Measurements from ENCODE around the gene CD300LG. TPM values are rescaled to one million over a fixed set of nuclear protein-coding genes. Genes with fewer than 3 reads are reported as not detected.

CD300LG gene
- total RNA-seq, 1 experiment from 2014 or later = not detected

GRCh38 chr17:43830510-43831140 lies 16.4 kb upstream of the CD300LG start:
- H3K27me3 ChIP-seq (ENCODE audit: insufficient read depth, low read length) = no peaks in the 10 kb centered on the region
- no TSS peak for BruUV-seq (replicated peaks)
- TF ChIP-seq ZNF274 (IDR thresholded peaks at IDR 0.05; ENCODE audit: low read depth, low read length) (no peak), EZH2 (IDR thresholded peaks at IDR 0.05) (no peak), CBX3 (IDR thresholded peaks at IDR 0.05; ENCODE audit: low read depth) (no peak), ZFX (IDR thresholded peaks at IDR 0.05) (no peak), MAX (IDR thresholded peaks at IDR 0.05) (no peak), POLR2A (IDR thresholded peaks at IDR 0.05; ENCODE audit: borderline replicate concordance, extremely low read depth, insufficient read depth, insufficient read length) (no peak), SRF (IDR thresholded peaks at IDR 0.05; ENCODE audit: low read depth) (no peak), ATF3 (IDR thresholded peaks at IDR 0.05) (no peak), ELF1 (IDR thresholded peaks at IDR 0.05; ENCODE audit: borderline replicate concordance, low read depth) (no peak), TCF7L2 (IDR thresholded peaks at IDR 0.05; ENCODE audit: borderline replicate concordance, extremely low read depth, insufficient read depth, insufficient read length) (no peak), SP1 (IDR thresholded peaks at IDR 0.05; ENCODE audit: low read depth) (no peak)
- TF ChIP-seq, protein P1, sequence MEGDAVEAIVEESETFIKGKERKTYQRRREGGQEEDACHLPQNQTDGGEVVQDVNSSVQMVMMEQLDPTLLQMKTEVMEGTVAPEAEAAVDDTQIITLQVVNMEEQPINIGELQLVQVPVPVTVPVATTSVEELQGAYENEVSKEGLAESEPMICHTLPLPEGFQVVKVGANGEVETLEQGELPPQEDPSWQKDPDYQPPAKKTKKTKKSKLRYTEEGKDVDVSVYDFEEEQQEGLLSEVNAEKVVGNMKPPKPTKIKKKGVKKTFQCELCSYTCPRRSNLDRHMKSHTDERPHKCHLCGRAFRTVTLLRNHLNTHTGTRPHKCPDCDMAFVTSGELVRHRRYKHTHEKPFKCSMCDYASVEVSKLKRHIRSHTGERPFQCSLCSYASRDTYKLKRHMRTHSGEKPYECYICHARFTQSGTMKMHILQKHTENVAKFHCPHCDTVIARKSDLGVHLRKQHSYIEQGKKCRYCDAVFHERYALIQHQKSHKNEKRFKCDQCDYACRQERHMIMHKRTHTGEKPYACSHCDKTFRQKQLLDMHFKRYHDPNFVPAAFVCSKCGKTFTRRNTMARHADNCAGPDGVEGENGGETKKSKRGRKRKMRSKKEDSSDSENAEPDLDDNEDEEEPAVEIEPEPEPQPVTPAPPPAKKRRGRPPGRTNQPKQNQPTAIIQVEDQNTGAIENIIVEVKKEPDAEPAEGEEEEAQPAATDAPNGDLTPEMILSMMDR (IDR thresholded peaks at IDR 0.05 in 2 of 3, conservative IDR thresholded peaks at IDR 0.05 in 1 of 3; ENCODE audit: borderline replicate concordance in 1 of 3, insufficient read depth in 1 of 3, low read depth in 2 of 3, low read length in 2 of 3) = no peak
- no peak overlapping the region for H3K27ac ChIP-seq (ENCODE audit: low read depth, low read length)
- H3K4me1 ChIP-seq (ENCODE audit: control insufficient read depth in 1 of 2, insufficient read depth in 2 of 2, low read length in 2 of 2) = peaks cover 16 to 24% of the 10 kb centered on the region in 2 experiments
- no peak overlapping the region for H3K9ac ChIP-seq (ENCODE audit: low read length)
- no peak for DNase-seq (ENCODE audit: low read depth, low spot score)
- no peak overlapping the region for H3K4me3 ChIP-seq (replicated peaks in 1 of 2; ENCODE audit: low read depth in 1 of 2, low read length in 2 of 2)
- no peak overlapping the region for H3K4me2 ChIP-seq (ENCODE audit: low read length)
- H3K79me2 ChIP-seq (ENCODE audit: insufficient read depth, low read length) = peaks cover 10% of the 10 kb centered on the region
- ATAC-seq = no peak
- H3K36me3 ChIP-seq (ENCODE audit: control insufficient read depth in 1 of 2, insufficient read depth in 2 of 2, low read length in 2 of 2) = peaks cover under 1 to 25% of the 10 kb centered on the region in 2 experiments; a peak in 3 of 4 replicates
- no peaks in the 10 kb centered on the region for H4K20me1 ChIP-seq (ENCODE audit: insufficient read depth)
- H3K9me2 ChIP-seq (ENCODE audit: insufficient read depth) = no peaks in the 10 kb centered on the region
- no peaks in the 10 kb centered on the region for H3K9me3 ChIP-seq (ENCODE audit: control insufficient read depth in 1 of 2, insufficient read depth in 1 of 2, low read depth in 1 of 2, low read length in 2 of 2)
- ChIA-PET POLR2A (interaction anchor here (1.1 kb wide), 1 partner anchor 9 kb away, joined by 3 read pairs; no protein-coding TSS in a partner anchor), RAD21 (ENCODE audit: low non-redundant PET in 1 of 2, low total read pairs in 2 of 2, uncharacterized antibody in 2 of 2, unreplicated experiment in 2 of 2) (no interaction called here), CTCF (no interaction called here)
- intact Hi-C loops (cut with micrococcal nuclease) = no loop called here
- H2AFZ ChIP-seq (ENCODE audit: low read depth, low read length, poor library complexity, severe bottlenecking) = no peak overlapping the region
